ENCODE data around the gene MSS51.
"Not testable (repeated sequence)": the region's sequence is repeated elsewhere in the genome, so short reads cannot be mapped to it uniquely, and the experiment has no call there.

The MSS51 gene

GRCh38 chr10:73414230-73414945 lies 19.0 kb downstream of the MSS51 start:
- DNase-seq (ENCODE audit: low spot score), result no peak

DNA sequence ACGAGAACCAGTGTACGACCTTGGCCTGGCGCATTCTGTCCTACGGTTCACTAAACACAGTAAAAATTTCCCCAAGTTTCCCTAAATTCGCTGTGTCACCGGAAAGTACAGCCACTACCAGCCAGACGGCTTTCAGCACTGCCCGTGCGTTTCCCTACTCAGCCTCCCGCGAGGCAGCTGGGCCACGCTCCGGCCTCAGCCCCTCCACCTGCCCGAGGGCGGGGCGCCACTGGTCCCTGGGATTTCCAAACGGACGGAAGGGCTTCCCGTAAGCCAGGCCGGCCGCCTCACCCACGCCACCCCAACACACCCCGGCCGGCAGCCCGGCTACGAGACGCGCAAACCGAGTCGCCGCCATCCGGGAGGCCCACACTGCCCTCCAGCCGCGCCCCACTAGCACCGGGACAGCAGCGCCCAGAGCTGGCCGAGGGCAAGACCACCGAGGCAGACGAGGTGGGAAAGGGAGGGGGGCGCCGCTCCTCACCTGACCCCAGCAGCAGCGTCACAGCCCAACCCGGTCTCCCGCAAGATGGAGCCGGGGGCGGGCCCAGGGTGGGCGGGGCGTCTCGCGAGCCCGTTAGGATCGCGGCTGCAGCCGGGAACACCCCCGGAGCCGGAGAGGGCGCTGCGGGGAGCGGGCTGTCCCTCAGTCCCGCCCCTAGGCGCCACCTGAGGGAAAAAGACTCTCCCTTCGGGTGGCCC lies 19.7 kb downstream of the MSS51 start, which contains the start of gene ANXA7:
Gene ANXA7, minus strand, starts transcription at position 531 of the 702 bp plus-strand sequence. CDS start 13,202 bp downstream, outside the sequence.
- DNase-seq (ENCODE audit: low spot score), result peak; percentile 91

DNA sequence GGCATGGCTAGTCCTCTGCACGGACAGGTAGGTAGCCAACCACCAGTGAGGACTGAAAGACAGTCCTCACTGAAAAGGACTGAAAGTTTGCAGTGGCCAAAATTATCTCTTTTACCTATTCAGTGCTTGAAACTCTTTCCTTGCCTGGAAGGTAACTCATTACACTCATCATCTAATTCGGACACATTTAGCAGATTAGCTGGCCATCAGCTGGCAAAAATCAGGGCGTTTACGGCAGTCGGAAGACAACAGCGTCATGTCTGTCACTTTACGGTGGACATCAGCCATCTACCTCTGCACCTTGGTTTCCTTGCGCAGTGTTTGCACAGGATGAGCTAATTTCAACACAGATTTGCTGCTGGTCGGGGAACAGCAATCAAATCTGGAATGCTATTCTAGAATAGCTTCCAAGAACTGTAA lies 20.2 kb downstream of the MSS51 start:
- DNase-seq (ENCODE audit: low spot score), result no peak

DNA sequence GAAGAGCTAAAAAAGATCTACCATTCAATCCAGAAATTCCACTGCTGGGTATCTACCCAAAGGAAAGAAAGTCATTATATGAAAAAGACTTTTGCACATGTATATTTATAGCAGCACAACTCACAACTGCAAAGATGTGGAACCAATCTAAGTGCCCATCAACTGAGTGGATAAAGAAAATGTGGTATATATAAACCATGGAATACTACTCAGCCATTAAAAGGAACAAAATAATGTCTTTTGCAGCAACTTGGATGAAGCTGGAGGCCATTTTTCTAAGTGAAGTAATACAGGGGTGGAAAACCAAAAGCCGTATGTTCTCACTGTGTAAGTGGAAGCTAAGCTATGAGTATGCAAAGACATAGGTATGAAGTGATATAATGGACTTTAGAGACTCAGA lies 22.5 kb downstream of the MSS51 start:
- DNase-seq (ENCODE audit: low spot score), result no peak

DNA sequence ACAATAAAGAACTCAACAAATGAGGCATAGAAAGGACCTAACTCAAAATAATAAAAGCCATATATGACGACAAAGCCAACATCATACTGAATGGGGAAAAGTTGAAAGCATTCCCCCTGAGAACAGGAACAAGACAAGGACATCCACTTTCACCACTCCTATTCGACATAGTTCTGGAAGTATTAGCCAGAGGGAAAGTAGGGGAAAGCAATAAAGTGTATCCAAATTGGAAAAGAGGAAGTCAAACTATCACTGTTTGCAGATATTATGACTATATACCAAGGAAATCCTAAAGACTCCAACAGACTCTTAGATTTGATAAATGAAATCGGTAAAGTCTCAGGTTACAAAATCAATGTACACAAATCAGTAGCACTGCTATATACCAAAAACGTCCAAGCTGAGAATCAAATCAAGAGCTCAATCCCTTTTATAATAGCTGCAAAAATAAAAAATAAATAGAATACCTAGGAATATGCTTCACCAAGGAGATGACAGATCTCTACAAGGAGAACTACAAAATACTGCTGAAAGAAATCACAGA lies 24.3 kb downstream of the MSS51 start:
- no peak for DNase-seq (ENCODE audit: low spot score)

- DNase-seq (ENCODE audit: low spot score), result no peak
Observed at GRCh38 chr10:73408061-73408460, 25.3 kb downstream of the MSS51 start.

DNA sequence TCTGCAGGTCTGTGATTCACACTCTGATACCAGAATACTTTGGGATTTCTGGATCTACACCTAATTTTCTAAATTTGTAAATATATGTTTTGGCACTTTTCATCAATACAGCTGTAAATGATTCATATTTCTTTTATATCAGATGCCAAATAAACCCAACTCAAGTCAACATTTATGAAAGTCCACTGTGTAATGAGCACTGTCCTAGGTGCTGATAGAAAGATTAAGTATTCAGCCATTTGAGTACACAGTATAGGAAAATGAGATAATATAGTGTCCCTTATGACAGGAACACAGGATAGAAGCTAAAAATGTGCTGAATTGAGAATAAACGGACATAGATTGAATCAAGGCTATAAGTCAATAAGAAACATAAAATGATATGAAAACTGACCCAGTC lies 25.9 kb downstream of the MSS51 start:
- no peak for DNase-seq (ENCODE audit: low spot score)

GRCh38 chr10:73406846-73407245 lies 26.5 kb downstream of the MSS51 start:
- DNase-seq (ENCODE audit: low spot score), result no peak

DNA sequence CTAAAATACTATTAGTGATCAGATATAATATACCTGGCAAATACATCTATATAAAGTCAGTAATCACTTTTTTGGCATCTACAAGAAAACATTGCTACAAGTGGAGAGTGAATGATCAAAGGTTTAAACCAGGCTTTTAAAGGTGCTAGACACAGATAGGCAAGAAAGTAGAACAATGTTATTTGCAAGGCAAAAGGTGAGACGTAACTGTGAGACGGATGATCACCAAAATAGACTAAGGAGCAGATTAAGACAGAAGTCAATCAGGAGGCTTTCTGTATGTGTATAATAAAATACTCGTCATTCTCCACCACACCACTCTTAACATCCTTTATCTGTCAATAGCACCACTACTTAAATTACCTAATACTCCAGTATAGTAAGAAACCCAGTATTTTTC lies 27.8 kb downstream of the MSS51 start:
- DNase-seq (ENCODE audit: low spot score), result no peak

DNA sequence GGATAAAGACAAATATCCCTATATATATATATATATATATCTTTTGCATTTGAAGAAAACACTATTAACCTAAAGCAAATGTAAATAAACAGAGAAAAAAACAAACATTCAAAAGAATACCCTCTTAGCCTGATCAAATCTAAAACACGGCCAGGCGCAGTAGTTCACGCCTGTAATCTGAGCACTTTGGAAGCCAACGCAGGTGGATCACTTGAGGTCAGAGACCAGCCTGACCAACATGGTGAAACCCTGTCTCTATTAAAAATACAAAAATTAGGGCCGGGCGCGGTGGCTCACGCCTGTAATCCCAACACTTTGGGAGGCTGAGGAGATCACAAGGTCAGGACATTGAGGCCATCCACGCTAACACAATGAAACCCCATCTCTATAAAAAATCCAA lies 28.7 kb downstream of the MSS51 start:
- no peak for DNase-seq (ENCODE audit: low spot score)

DNA sequence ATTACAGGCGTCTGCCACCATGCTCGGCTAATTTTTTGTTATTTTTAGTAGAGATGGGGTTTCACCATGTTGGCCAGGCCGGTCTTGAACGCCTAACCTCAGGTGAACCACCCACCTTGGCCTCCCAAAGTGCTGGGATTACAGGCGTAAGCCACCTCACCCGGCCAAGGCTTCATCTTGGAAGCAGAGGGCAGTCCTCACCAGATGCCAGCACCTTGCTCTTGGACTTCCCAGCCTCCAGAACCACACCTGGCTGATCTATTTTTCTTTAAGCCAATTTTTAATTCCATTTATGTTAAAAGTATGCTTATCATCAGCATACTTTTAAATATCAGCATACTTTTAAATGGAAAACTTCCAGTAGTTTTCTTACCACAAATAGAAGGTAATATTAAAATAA lies 31.7 kb downstream of the MSS51 start:
- no peak for DNase-seq (ENCODE audit: low spot score)

- DNase-seq (ENCODE audit: low spot score), result no peak
Observed at GRCh38 chr10:73399063-73399462, 34.3 kb downstream of the MSS51 start.

GRCh38 chr10:73398024-73398423 lies 35.3 kb downstream of the MSS51 start:
- no peak for DNase-seq (ENCODE audit: low spot score)

- DNase-seq (ENCODE audit: low spot score), result not testable (repeated sequence)
Observed at GRCh38 chr10:73394325-73394724, 39.0 kb downstream of the MSS51 start.

GRCh38 chr10:73388228-73388627 lies 45.1 kb downstream of the MSS51 start:
- no peak for DNase-seq (ENCODE audit: low spot score)

- DNase-seq (ENCODE audit: low spot score), result no peak
Observed at GRCh38 chr10:73386583-73386982, 46.8 kb downstream of the MSS51 start.

DNA sequence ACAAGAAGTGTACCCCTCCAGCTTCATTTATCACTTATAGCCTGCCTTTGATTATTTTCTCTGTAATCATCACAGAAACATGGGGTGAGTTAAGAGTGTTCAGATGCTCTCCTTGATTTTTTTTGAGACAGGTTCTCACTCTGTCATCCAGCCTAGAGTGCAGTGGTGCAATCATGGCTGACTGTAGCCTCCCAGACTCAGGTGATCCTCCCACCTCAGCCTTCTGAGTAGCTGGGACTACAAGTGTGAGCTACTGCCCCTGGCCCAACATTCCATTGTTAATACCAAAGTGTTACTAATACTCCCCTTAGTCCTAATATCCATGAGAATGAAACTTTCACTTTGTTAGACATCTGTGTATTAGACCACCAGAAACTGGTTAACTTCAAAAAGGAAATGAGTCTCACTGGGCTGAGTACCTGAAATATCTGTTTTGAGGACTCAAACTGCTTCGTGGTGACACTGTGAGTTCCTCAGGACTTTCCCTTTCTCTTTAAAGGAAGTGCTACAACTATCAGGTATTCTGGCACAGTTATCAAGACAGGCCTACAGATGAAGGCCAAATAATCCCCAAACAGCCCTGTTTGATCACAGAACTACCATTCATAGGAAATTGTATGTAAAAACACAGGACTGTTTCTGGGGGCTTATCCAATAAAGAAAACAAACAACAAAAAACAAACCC lies 54.2 kb downstream of the MSS51 start:
- DNase-seq (ENCODE audit: low spot score), result no peak

GRCh38 chr10:73376679-73377078 lies 56.7 kb downstream of the MSS51 start:
- no peak for DNase-seq (ENCODE audit: low spot score)

Data from Ammon's horn (tissue), 1 donor.